NCI-H2107 treated with DMSO at 0.1 percent for 48 hours (cell line): Measurements from ENCODE around the gene PRRX2.

Experiments
- DNase-seq: peaks from one replicate; lab custom pipeline; 2025; ENCODE audit not compliant: unreplicated experiment; lab: John Stamatoyannopoulos, UW

PRRX2 gene

DNA sequence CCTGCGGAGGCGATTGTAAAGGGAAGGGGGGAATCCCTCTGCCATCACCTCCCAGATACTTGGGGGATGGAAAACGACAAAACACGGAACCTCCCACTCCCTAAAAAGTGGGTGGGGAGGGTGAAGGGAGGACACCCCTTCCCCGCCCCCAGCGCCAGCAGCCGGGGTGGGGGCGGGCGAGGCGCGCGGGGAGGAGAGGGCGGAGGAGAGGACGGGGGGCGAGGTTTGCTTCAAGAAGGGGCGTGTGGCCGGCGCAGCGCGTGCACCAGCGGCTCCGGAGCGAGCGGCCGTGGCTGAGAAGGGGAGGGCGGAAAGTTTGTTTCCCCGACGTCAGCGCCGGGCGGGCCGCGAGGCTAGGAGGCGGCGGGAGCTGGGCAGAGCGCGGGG is at the start of gene PRRX2:
PRRX2 (plus strand) TSS at position 259 of the 387 bp plus-strand sequence. CDS start 221 bp downstream, outside the sequence.
- no peak for DNase-seq

DNA sequence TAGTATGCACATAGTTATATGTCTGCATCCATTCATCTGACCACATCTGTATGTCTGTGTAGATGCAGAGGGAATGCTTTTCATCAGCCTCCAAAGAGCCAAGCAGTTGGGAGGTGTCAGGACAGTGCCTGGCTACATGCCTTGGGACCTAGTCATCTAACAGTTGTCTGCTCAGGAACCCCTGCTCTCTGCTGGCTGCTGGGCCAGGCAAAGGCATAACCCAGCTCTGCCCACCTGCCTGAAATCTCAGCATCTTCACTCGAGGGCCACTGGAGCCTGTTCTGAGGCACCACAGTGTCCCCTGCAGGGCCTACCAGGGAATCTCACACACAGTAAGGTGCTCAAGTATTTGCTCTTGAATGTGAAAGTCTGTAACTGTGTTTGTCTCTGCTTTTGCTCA is 48.3 kb upstream of the PRRX2 start:
- DNase-seq = no peak

GRCh38 chr9:129619787-129620668 is 45.4 kb upstream of the PRRX2 start:
- no peak for DNase-seq

GRCh38 chr9:129620669-129621295 is 44.7 kb upstream of the PRRX2 start, which contains the start of gene C9orf50:
Gene C9orf50, minus strand, starts transcription at chr9:129621101. Its CDS starts 527 bp downstream, at chr9:129620574.
- peak; percentile 75 for DNase-seq

- DNase-seq = no peak
Observed at GRCh38 chr9:129623331-129623730, 42.1 kb upstream of the PRRX2 start.

GRCh38 chr9:129624168-129624759 is 41.2 kb upstream of the PRRX2 start:
- DNase-seq = no peak

- DNase-seq = no peak
Observed at GRCh38 chr9:129624947-129625346, 40.5 kb upstream of the PRRX2 start.

GRCh38 chr9:129626079-129626624 is 39.3 kb upstream of the PRRX2 start, which contains the start of gene NTMT1:
Gene NTMT1, plus strand, starts transcription at chr9:129626163. Its CDS starts 6,541 bp downstream, at chr9:129632704.
- peak; percentile 32 for DNase-seq

DNA sequence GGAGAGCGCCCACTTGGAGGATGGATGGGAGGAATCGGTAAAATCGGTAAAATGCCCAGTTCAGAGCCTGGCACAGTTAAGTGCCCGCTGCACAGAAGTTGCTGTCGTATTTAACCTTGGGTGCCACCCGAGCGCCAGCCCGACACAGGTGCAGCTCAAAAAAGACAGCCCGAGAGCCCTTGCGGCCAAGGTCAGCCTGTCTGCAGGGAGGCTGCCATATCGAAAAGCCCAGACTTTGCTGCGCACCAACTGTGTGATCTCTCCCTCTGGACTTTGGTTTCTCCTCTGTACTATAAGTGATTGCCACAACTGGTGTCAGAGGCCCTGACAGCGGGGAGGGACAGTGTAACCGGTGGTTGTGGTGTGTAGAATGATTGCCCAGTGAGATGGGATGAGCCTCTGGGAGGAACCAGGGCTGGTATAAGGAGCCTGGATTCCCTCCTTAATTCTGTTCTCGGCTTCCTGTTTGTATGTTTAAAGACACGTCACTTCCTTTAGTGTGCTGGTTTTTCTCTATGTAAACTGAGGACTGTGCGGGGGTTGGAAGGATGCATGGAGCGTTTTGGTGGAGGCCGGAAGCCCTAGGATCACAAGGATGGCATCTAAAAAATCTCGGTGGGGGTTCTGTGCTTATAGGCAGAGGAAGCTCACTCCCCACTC is 38.7 kb upstream of the PRRX2 start:
- no peak for DNase-seq

DNA sequence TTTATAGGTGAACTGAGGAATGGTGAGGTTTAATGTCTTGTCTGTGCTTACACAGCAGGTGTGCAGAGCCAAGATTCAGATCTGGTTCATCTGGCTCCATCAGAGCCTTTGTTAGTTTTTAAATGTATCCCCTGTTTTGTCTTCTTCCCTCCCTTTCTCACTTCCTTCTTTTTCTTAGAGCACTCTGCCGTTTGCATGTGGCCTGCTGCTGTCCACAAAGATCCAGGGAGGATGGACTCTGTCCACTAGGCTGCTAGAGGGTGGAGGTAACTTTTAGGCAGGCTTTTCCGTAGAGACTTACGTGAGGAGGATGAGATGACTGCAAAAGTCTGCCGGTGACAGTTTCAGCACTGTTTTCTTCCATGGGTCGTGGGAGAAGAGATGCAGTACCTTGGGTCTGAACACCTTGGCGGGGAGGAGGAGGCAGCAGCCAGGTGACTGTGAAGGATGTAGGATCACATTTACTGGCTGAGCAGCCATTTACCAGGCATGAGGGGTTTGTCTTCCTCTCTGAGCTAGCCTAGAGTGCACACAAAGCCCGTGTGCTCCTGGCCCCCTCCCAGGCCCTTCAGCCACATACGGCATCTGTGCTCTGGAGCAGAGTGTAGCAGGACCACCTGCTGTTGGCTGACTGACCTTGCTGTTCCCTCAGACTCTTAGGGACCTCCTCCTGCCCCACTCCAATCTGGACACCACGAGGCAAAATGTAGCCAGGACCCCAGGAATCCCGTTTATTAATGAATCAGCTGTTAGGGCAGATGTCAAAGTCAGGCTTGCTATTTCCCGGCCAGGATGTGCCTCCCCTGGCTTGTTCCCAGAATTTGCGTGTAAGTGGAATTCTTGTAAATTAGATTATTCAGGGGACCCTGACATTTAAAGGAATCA is 37.6 kb upstream of the PRRX2 start:
- no peak for DNase-seq

- no peak for DNase-seq
Observed at GRCh38 chr9:129628709-129629108, 36.7 kb upstream of the PRRX2 start.

GRCh38 chr9:129629251-129629820 is 36.1 kb upstream of the PRRX2 start:
- DNase-seq = no peak

DNA sequence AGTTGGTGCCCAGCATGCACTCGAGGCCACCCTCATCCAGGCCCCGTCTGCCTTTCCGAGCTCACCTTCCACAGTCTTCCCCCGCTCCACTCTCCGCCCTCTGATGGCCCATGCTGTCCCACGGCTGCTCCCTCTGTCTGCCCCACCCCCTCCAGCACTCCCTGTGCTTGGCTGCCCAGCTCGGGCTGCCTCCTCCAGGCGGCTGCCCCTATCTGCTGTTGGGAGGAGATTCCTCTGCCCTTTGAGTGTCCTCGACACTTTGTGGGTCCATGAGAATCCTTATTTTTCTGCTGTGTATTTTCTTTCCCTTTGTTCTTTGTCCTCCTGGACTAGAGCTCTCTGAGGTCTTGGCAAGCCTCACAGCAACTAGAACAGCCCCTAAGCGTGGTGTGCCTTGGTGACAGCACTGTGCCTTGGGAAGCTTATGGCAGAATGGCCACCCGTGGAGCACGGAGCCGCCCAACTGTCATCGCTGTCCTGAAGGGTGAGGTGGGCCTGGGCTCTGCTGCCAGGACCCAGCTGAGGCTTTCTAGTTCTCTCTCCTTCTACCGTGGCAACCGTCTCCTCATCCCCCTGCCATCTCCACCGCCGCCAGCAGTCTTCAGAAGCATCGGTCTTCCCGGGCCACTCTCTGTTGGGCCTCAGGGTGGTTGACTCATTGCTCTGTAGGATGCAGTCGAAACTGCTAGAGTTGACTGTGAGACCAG is 34.3 kb upstream of the PRRX2 start:
- DNase-seq = no peak

DNA sequence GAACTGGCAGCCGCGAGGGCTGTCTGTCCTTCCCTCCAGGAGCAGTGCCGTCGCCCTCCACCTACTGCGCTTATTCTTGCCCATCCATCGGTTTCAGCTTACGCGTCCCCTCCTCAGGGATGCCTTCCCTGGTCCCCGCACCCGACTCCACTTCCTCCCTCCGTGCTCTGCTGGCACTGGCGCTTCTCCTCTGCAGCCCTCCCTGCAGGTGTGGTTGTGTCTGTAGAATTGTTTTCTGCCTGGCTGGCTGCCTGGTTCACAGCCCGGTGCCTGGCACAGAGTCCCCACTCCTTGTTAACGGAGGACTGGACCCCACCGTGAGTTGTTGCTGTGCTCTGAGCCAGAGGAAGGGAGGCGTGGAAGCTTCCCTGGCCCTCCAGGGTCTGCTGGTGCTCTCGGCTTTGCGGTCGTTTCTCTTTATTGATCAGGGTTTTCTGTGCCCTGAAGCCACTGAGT is 33.7 kb upstream of the PRRX2 start:
- no peak for DNase-seq

- DNase-seq = no peak
Observed at GRCh38 chr9:129632460-129632859, 33.0 kb upstream of the PRRX2 start.

DNA sequence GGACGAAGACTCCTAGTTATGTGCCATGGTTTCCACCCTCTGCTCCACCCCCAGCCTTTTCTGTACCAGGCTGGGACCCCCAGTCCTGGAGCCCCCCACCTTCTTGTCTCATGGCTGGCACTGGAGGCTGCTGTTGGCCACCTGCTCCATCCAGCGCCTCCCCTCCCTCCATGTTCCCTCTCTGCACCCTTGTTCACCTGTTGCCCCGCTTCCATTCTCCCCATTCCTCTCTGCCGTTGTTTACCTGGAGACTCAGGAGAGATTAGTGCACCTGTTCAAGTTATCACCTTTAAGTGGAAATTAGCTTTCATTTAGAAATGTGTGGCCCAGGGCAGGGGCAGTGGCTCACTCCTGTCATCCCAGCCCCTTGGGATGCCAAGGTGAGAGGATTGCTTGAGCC is 32.2 kb upstream of the PRRX2 start:
- DNase-seq = no peak

- DNase-seq = no peak
Observed at GRCh38 chr9:129633848-129634247, 31.6 kb upstream of the PRRX2 start.

DNA sequence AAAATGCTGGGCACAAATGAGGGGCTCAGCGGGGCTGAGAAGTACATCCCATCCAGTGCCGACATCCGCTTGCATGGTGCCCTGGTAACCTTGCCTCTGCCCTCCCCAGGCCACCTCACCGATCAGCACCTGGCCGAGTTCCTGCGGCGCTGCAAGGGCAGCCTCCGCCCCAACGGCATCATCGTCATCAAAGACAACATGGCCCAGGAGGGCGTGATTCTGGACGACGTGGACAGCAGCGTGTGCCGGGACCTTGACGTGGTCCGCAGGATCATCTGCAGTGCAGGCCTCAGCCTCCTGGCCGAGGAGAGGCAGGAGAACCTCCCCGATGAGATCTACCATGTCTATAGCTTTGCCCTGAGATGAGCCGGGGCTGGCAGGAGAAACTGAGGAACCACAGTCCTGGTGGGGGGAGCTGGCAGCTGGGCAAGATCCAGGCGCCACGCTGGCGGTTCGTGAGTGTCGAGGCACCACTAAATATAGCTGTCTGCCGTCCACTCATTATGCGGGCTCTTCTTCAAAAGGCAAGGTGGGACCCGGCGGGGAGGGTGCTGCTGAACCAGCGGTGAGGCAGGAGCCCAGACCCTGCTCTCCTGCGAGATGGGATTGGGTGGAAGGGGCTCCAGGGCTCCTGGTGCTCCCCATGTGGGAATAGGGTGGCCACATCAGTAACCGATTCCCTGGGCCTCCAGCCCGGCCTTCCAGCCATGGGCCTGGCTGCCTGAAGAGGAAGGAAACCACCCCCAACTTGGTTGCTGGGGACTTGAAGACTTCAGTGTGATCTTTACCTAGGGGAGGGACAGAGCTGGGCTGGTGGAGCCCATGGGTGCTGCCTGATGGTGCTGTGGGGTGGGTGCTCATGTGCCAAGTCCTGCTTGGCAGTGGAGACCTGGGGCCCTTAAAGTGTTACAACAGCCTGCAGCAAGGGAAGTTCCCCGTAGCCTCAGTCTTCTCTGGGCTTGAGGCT is 30.1 kb upstream of the PRRX2 start:
- no peak for DNase-seq
